Measurements from ENCODE around the gene KLHDC8B. TPM values are rescaled to one million over a fixed set of nuclear protein-coding genes. Genes with fewer than 3 reads are reported as not detected.

KLHDC8B gene
- polyA plus RNA-seq, 12 donors, result 44.8 to 128 (median 84.8) TPM; not detected in 1

Other genes with a start within 250 kb of the KLHDC8B start
- 10 to 100 TPM in 8 of 12 donors, 1 to 10 TPM in 3, not detected in 1; 7.9 to 27.5 (median 12.0) TPM for gene P4HTM, start 181.4 kb upstream of the KLHDC8B start, polyA plus RNA-seq (ENCODE audit: insufficient read length in 12 of 12)
- 100 to 1,000 TPM in 6 of 12 donors, 10 to 100 TPM in 5, not detected in 1; 88.7 to 167 (median 102) TPM for gene WDR6, start 164.2 kb upstream of the KLHDC8B start, polyA plus RNA-seq (ENCODE audit: insufficient read length in 12 of 12)
- 10 to 100 TPM in 11 of 12 donors, not detected in 1; 27.3 to 42.9 (median 29.7) TPM for gene DALRD3, start 153.0 kb upstream of the KLHDC8B start, polyA plus RNA-seq (ENCODE audit: insufficient read length in 12 of 12)
- 10 to 100 TPM in 11 of 12 donors, not detected in 1; 38.5 to 65.7 (median 52.5) TPM for gene NDUFAF3, start 149.5 kb upstream of the KLHDC8B start, polyA plus RNA-seq (ENCODE audit: insufficient read length in 12 of 12)
- gene IMPDH2, start 142.2 kb upstream of the KLHDC8B start, polyA plus RNA-seq (ENCODE audit: insufficient read length in 12 of 12), result 100 to 1,000 TPM in 11 of 12 donors, not detected in 1; 195 to 254 (median 226) TPM
- gene QRICH1, start 77.5 kb upstream of the KLHDC8B start, polyA plus RNA-seq (ENCODE audit: insufficient read length in 12 of 12), result 100 to 1,000 TPM in 2 of 12 donors, 10 to 100 TPM in 10; 46.8 to 246 (median 61.4) TPM
- gene QARS1, start 66.8 kb upstream of the KLHDC8B start, polyA plus RNA-seq (ENCODE audit: insufficient read length in 12 of 12), result 100 to 1,000 TPM in 11 of 12 donors, not detected in 1; 231 to 302 (median 252) TPM
- 10 to 100 TPM in 11 of 12 donors, not detected in 1; 30.0 to 63.7 (median 32.8) TPM for gene USP19, start 50.8 kb upstream of the KLHDC8B start, polyA plus RNA-seq (ENCODE audit: insufficient read length in 12 of 12)
- gene LAMB2, start 38.5 kb upstream of the KLHDC8B start, polyA plus RNA-seq (ENCODE audit: insufficient read length in 12 of 12), result 100 to 1,000 TPM; 197 to 456 (median 322) TPM
- gene CCDC71, start 5.3 kb upstream of the KLHDC8B start, polyA plus RNA-seq (ENCODE audit: insufficient read length in 12 of 12), result 10 to 100 TPM in 11 of 12 donors, not detected in 1; 11.5 to 24.0 (median 14.5) TPM
- gene C3orf62, start 105.6 kb downstream of the KLHDC8B start, polyA plus RNA-seq (ENCODE audit: insufficient read length in 12 of 12), result 10 to 100 TPM in 4 of 12 donors, 1 to 10 TPM in 7, not detected in 1; 4.1 to 17.3 (median 8.5) TPM
- gene USP4, start 168.5 kb downstream of the KLHDC8B start, polyA plus RNA-seq (ENCODE audit: insufficient read length in 12 of 12), result 10 to 100 TPM in 11 of 12 donors, not detected in 1; 37.9 to 70.5 (median 46.8) TPM
- 100 to 1,000 TPM in 8 of 12 donors, 10 to 100 TPM in 3, not detected in 1; 76.6 to 197 (median 105) TPM for gene GPX1, start 186.8 kb downstream of the KLHDC8B start, polyA plus RNA-seq (ENCODE audit: insufficient read length in 12 of 12)
- 100 to 1,000 TPM; 408 to 715 (median 447) TPM for gene RHOA, start 240.4 kb downstream of the KLHDC8B start, polyA plus RNA-seq (ENCODE audit: insufficient read length in 12 of 12)
- gene TCTA, start 240.8 kb downstream of the KLHDC8B start, polyA plus RNA-seq (ENCODE audit: insufficient read length in 12 of 12), result 10 to 100 TPM in 11 of 12 donors, not detected in 1; 14.2 to 32.4 (median 18.0) TPM